GM19193 (cell line): ENCODE data around the gene RAD51B.

Source experiments
- POLR2A ChIP-seq: IDR thresholded peaks from 4 replicates; pipeline ENCODE4 v1.6.1; 2011; ENCODE audit not compliant: insufficient read depth, insufficient read length; ENCODE audit errors: extremely low read depth

RAD51B gene

DNA sequence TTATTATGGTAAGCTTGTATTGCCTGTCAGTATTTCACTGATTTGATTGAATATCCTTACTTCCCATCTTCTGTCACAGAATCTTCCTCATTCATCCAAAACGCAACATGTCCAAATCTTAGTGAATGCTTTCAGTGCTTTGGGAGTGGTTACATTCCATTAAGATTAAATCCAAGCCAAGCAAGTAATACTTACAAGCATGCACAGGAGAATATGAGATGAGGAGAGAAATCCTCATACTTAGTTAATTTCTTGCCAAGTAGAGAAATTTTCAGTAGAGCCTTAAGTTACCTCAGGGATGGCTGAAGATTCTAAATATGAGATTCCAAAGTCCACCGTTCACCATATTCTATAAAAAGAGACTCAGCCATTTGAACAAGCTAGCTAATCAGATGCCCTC is 316.0 kb downstream of the RAD51B start:
- TF ChIP-seq POLR2A: no peak

DNA sequence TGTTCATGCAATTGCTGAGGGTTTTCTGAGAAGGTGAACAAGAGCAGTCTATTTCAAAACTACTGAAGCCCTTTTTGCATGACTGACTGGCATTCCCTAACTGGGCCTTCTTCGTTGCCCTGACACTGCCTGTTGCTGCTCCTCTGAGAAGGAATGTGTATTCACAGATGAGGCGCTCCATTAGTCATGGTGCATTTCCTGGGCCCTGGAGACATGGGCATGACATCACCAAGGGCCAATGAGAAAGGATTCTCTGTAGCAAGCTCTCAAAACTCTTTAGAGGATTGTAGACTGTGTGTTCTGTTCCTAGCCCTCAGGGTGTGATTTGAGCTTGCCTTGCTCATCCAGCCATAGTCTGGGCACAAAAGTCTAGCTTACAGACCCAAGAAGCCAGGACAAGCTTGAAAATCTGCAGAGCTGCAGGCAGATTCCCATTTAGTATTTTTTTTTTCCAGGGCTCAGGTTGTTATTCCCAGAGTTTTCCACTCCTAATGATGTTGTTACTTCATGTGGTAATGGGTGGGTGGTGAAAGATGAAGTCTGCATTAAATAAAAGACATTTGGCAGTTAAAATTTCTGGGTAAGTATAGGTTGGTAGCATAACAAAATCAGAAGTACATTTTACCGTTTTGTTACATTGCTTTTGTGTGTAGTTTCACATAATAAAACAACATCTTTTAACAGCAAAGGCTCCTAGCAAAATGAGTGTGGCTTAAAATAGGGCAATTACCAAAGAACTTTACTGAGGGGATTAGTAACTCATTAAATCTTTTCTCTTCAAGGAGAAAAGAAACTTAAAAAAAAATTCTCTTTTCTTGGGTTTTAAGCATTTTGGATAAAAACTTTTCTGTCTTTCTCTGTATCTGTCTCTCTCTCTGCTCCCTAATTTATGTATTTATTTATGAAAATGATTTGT is 318.4 kb downstream of the RAD51B start:
- no peak for TF ChIP-seq POLR2A

DNA sequence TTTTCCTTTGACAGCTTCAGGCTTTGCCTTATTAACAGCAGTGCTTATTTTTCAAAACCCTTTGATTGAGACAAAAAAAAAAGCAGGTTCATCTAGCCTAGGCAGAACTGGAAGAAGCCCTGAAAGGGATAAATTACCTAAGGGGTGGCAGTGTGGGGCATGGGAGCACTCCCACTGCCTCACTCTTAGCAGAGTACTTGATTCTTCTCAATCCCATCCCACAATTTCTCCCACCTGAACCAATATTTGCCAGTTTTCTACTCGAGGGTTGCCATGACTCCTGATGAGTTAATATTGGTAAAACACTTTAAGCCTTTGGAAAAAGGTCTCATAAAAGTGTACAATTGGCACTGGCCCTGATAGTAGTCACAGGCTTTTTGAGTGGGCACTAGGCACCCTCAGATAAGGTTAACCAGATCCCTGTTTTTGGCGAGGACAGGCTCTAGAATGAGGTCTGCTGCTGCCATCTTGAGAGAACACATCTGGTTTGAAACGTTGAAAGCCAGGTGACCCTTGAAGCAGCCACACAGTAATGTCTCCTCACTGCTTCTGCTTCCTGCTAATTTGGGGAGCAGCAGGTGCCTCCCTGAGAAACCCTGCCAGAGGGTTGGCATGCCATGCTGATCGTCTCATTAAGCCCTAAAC is 320.0 kb downstream of the RAD51B start:
- no peak for TF ChIP-seq POLR2A

DNA sequence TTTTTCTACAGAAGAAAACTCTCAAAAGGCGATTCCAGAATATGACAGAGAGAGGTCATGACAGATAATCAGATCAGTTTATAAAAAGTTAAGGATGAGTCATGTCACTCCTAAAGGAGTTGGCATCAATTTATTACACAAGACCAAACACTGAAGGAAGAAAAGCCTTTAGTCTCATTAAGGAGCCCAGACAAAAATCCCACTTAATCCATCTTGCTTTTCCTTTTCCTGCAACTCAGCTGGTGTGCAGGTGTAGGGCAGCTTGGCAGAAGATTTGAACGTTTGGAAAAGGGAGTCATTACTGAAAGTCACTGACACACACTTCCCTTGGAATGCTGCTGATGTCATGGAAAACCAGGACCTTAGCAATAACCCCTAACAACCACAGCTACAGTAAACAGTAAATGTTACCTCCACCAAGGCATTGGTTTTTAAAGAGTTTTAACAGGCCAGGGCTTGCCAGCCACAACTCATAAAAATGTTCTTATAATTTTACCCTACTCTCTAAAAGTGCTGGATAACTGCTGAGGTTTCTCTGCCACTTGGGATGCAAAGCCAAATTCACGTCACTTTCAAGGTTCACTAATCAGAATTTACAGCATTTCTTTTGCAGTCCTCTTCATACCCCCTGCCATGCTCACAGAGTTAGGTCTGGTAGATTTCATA is 320.6 kb downstream of the RAD51B start:
- no peak for TF ChIP-seq POLR2A

DNA sequence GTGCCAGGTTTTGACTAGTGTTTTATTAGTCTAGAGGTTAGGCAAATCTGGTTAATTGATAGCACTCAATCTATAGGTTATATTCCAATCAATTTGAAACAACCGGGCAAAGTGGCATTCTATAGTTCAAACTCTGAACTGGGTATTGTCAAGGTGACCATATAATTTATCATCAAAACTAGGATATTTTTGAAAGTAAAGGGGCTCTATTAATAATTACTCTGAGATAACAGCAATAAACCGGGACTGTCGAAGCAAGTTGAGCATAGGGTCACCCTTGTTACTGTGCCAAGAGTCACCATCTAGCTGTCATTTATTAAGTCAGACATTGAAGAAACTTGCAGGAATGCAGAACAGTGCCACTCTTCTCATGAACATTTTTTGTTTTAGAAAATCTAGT is 321.2 kb downstream of the RAD51B start:
- TF ChIP-seq POLR2A: no peak

DNA sequence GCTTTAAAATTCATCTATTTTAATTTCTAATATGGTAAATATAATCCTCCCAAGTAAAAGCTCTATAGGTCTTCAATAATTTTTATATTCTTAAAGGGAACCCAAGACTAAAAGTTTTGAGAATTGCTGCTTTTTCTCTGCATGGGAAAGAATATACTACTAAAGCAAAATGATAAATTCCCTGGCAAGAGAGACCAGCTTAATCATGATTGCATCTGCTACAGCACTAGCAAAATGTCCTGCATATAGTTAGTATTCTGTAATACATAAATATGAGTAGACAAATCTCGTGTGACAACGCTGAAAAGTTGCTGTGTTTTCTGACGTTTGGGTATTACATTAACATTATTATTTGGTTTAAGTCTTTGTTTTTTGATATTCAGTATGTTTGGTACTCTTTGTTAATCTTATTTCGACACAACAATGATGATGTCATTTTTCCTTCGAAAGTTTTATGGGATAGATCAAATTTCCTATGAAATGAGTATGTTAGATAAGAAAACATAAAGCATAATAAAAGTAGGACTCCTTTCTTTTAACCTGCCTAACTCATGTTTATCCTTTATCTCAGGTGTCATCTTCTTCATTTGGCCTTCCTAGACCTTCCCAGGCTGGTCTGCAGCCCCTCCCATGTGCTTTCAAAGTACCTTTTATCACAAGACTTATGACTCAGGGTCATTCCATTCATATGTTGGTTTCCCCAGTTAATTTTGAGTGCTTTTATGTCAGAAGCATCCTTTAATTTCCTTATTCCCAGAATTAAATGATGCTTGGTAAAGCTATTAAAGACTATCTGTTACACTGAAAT is 321.9 kb downstream of the RAD51B start:
- no peak for TF ChIP-seq POLR2A

DNA sequence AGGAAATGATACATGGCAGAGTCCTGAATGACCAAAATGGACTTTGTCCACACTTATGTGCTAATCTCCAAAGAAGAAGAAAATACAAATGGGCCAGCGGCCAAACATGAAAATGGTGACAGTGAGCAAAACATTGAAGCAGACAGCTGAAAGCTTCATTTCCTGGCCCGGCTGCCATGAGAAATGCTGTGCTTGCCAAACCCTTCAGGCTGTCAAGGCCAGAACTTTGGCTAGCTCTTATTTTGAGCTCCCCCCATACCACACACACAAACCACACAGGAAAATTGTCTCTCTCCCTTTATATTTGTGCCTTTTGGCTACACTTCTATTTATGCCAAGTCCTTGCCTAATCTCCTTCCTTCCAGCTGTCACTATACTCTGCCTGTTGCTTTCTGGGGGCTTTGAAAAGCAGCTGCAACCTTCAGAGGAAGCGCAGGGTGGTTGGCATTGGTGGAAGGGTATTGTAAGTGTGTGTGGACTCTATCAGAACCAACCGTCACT is 323.8 kb downstream of the RAD51B start:
- no peak for TF ChIP-seq POLR2A

DNA sequence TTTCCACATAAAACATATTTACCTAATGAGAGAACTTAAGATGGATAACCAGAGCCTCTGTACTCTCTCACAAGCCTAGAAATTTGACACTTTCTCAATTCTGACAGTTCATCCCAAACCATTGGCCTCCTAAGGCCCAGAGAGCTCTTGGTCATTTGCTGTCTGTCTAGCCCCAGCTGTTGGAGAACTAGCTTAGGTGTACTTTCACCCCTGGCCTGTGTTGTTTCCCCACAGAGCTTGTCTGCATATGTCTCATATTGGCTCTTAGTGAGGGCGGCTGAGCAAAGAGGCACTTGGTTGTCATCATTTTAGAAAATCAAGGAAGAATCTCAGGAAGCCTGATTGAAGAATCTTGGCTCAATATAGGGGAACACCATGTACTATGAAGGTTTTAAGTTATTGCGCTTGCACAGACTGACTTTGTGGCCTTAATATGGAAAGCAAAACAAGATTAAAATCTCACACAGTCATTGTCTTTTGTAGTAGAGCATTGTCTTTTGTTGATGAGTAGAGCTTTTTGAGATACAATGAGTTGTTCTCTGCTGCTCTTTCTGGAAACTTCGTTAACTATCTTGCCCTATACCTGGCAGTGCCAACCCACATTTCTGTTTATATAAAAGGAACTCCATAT is 324.6 kb downstream of the RAD51B start:
- TF ChIP-seq POLR2A: no peak

DNA sequence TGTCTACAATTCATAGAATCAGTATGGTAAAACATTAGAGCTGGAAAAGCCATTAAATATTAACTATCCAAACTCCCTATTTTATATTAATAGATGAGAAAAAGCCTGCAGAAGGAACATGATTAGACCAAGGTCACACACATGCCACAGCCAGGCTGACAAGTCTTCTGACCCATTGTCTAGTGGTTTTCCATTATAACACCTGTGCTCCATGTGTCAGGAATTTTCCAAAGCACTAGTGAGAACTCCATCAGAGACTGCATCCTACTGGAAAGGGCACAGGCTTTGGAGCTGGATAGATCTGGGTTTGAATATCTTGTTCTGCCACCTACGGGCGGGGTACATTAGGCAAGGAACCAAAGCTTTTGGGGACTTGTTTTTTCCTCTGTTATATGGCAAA is 325.5 kb downstream of the RAD51B start:
- no peak for TF ChIP-seq POLR2A

DNA sequence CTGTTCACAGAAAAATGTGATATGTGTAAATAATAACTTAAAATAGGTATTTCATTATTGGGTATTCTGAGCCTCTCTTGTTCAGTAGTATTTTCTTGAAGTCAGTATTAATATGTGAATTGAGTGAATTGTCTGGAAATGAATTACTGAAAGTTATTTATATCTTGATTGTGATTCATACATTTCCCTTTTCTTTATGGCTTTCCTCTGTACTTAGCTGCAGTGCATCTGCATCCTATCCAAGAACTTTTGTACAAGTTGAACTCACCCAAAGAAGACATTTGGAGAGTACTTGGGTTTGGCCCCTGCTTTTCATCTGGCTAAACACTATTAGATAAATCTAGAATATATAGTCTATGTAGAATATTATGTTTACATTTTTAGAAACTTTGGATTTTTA is 326.0 kb downstream of the RAD51B start:
- no peak for TF ChIP-seq POLR2A

DNA sequence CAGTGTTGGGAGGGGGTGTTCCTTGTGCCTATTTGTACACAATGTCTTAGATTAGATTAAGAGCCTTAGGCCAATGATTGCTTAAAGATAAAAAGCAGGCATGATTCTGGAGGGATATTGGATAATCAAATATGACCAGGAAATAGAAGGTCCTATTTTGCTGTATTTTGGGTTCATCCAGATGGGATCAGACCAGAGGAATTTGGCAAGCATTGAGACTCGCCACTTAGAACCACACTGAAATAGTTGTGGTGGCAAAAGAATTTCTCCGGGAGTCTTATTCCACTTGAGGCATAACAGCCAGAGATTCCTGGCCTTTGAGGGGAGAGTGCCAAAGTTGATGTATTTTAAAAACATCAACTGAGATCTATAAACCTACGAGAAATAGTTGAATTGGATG is 327.2 kb downstream of the RAD51B start:
- no peak for TF ChIP-seq POLR2A

DNA sequence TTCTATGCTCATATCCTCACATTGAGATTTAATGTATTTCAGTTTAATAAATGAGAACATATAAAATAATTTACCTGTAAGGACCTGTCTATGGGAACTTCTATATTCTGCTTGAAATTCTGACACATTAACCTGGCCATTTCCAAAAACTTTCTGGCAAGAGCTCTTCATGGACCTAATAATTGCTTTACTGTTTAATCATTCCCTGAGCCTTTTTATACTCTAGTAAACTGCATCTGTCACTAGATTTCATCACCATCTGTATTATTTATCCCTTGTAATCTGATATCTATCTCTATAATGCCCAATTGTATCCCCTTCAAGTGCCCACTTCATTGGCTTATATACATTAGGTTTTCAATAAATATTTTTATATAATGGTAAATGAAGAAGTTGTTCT is 327.7 kb downstream of the RAD51B start:
- no peak for TF ChIP-seq POLR2A

DNA sequence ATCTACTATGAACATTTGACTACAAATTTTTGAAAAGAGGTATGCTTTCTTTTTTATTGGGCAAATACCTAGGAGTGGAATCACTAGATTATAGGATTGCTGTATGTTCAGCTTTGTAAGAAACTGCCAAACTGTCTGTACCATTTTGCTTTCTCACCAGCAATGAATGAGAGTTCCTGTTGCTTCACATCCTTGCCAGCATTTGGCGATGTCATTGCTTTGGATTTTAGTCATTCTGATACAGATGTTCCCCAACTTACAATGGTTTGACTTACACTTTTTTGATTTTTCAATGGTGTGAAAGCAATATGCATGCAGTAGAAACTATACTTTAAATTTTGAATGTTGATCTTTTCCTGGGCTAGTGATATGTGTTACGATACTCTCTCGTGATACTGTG is 328.7 kb downstream of the RAD51B start:
- no peak for TF ChIP-seq POLR2A

DNA sequence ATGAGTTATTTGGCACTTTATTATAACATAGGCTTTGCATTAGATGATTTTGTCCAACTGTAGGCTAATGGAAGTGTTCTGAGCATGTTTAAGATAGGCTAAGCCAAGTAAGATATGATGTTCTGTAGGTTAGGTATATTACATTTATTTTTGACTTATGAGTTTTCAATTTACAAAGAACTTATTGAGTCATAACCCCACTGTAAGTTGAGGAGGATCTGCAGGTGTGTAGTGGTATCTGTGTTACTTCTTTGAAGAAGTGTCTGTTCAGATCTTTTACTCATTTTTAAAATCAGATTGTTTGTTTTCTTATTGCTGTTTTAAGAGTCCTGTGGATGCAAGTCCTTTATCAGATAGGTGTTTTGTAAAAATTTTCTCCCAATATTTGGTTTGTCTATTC is 329.2 kb downstream of the RAD51B start:
- no peak for TF ChIP-seq POLR2A
